Psoas muscle (tissue), 8 donors: ENCODE data around the gene TAF1C. TPM values are rescaled to one million over a fixed set of nuclear protein-coding genes. Genes with fewer than 3 reads are reported as not detected.

Experiments used
- ATAC-seq, 4 donors: fragments of 200-7000 bp; cut with Tn5 transposase; one replicate each; pipeline ENCODE4 v1.9.1; 2020; ENCODE audit warnings: moderate library complexity in 3 of 4, mild to moderate bottlenecking in 2 of 4
- DNase-seq, 2 donors: peaks; one replicate each; pipeline ENCODE4 v3.0.0-alpha.2; 2020
- H3K27ac ChIP-seq: fragments of 200-600 bp; one replicate; pipeline ENCODE4 v1.8.0; 2022
- H3K27me3 ChIP-seq, 3 donors: fragments of 200-600 bp in 1 of 3; one replicate each; pipeline versions ENCODE4 v1.6.1 to v1.8.0; 2013 to 2022; ENCODE audit warnings: low read length in 2 of 3, mild to moderate bottlenecking in 2 of 3, moderate library complexity in 1 of 3; ENCODE audit not compliant: insufficient read depth in 3 of 3
- H3K36me3 ChIP-seq, 2 donors: fragments of 200-600 bp in 1 of 2; one replicate each; pipeline versions ENCODE4 v1.6.1 to v1.8.0; 2013 to 2022; ENCODE audit warnings: low read depth in 1 of 2, mild to moderate bottlenecking in 1 of 2, moderate library complexity in 1 of 2; ENCODE audit not compliant: insufficient read depth in 1 of 2
- H3K4me1 ChIP-seq: fragments of 200-600 bp; one replicate; pipeline ENCODE4 v1.8.0; 2022
- H3K4me3 ChIP-seq: fragments of 200-600 bp; one replicate; pipeline ENCODE4 v1.8.0; 2022; ENCODE audit warnings: mild to moderate bottlenecking
- H3K9me3 ChIP-seq: fragments of 200-600 bp; one replicate; pipeline ENCODE4 v1.8.0; 2022
- WGBS, 3 donors: extraction: QIAGEN DNeasy Blood & Tissue Kit; methylation state at CpG; one replicate each; pipeline versions ENCODE4 v1.1.6 to v1.1.7; 2013; 5-methylcytosine and 5-hydroxymethylcytosine counted together
- intact Hi-C, 2 donors: fragments of 100-400 bp; cut with DNase I; formaldehyde crosslinking; loops; one replicate each; pipeline versions ENCODE4 v1.11.0 to v1.14.2; 2022
- polyA plus RNA-seq, 3 donors: library from polyadenylated mRNA; stranded (reverse); fragments of 200-250 nt; gene quantifications; one replicate each; pipeline ENCODE4 v1.2.3, GENCODE V29; 2013
- total RNA-seq, 4 donors: library from RNA; stranded (reverse); fragmentation: NEBNext Ultra II Directional in 2 of 4; extraction: Animal tissue kit (Norgen Biotek cat#: 25700) in 2 of 4; gene quantifications; one replicate each; pipeline versions ENCODE4 v1.2.1 to v1.2.4, GENCODE V29; 2021 to 2023
- TF ChIP-seq, protein P1 (sequence below): fragments of 200-600 bp; IDR thresholded peaks from one replicate; pipeline ENCODE4 v1.8.0; 2022; ENCODE audit warnings: antibody characterized with exemption
- donor health status: healthy with polysubstance abuse.
- donor health status: DM: no; HTN: no; CAD: no; lungs with moderate emphysema.
- donor health status: Bipolar disorder and iron deficiency.
- donor health status: healthy.
- donor health status: DM: yes; HTN: yes; CAD: no.
- donor health status: DM: no; HTN: no; CAD: no.
- donor health status: DM: no; HTN: no; CAD: no.
- donor health status: DM: yes; HTN: yes; CAD: no.

The TAF1C gene
- total and polyA plus RNA-seq, 7 donors = 8.3 to 24.4 (median 18.3) TPM

DNA sequence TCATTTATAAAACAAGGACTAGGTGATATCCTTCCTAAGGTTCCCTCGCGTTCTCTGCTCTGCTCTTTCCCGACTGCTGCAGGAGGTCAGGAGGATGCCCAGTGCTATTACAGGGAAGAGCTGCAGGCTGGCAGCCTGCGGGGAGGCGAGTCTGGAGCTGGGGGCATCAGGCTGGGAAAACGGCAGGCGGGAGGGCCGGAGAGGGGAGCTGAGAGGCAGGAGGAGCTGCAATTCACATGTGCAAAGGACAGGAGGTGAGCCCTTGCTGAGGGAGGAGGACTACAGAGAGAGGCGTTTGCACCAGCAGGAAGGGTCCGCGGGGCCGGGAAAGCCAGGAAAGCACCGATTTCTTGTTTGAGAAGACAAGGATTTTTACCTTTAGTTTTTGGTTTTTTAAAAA, 12.2 kb upstream of the TAF1C start:
- no peaks in the 10 kb centered on the region for H3K36me3 ChIP-seq

DNA sequence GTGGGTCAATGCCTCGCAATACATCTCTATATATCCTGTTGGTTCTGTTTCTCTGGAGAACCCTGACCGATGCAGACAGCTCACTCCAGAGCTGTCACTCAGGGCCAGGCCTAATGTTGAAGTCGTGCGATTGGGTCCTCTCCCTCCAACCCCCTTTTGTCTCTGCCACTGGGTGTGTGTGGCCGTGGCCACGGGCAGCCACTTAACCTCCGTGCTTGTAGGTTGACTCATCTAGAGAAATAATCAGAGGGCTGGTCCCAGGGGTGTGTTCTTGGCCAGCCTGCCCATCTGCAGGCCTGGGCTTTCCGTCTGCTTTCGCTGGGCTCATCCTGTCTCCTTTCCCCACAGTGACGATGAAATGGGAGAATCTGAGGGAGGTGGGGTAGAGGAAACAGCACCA, 11.5 kb upstream of the TAF1C start:
- H3K27ac ChIP-seq = no peak overlapping the region
- no peak for DNase-seq
- 59 to 75% (median 67%) methylated on average over 10 of the region's 10 CpGs for WGBS, 3 donors
- H3K4me3 ChIP-seq = no peak overlapping the region
- H3K27me3 ChIP-seq = no peaks in the 10 kb centered on the region
- H3K4me1 ChIP-seq = no peaks in the 10 kb centered on the region
- ATAC-seq = peak in 3 of 4 donors; percentile 29 to 38 (median 33)
- H3K36me3 ChIP-seq = no peaks in the 10 kb centered on the region
- TF ChIP-seq, protein P1, sequence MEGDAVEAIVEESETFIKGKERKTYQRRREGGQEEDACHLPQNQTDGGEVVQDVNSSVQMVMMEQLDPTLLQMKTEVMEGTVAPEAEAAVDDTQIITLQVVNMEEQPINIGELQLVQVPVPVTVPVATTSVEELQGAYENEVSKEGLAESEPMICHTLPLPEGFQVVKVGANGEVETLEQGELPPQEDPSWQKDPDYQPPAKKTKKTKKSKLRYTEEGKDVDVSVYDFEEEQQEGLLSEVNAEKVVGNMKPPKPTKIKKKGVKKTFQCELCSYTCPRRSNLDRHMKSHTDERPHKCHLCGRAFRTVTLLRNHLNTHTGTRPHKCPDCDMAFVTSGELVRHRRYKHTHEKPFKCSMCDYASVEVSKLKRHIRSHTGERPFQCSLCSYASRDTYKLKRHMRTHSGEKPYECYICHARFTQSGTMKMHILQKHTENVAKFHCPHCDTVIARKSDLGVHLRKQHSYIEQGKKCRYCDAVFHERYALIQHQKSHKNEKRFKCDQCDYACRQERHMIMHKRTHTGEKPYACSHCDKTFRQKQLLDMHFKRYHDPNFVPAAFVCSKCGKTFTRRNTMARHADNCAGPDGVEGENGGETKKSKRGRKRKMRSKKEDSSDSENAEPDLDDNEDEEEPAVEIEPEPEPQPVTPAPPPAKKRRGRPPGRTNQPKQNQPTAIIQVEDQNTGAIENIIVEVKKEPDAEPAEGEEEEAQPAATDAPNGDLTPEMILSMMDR = no peak
- H3K9me3 ChIP-seq = no peaks in the 10 kb centered on the region
- intact Hi-C loops = no loop called here

More for the DNA sequence above, 12.2 kb upstream of the TAF1C start:
- WGBS, 3 donors = 58 to 69% (median 67%) methylated on average over 13 of the region's 13 CpGs
- H3K4me1 ChIP-seq = no peaks in the 10 kb centered on the region
- intact Hi-C loops = no loop called here
- no peaks in the 10 kb centered on the region for H3K9me3 ChIP-seq
- no peak overlapping the region for H3K4me3 ChIP-seq
- no peak overlapping the region for H3K27ac ChIP-seq
- TF ChIP-seq, protein P1 = no peak
- ATAC-seq (no peak), DNase-seq (no peak)
- H3K27me3 ChIP-seq = no peaks in the 10 kb centered on the region

DNA sequence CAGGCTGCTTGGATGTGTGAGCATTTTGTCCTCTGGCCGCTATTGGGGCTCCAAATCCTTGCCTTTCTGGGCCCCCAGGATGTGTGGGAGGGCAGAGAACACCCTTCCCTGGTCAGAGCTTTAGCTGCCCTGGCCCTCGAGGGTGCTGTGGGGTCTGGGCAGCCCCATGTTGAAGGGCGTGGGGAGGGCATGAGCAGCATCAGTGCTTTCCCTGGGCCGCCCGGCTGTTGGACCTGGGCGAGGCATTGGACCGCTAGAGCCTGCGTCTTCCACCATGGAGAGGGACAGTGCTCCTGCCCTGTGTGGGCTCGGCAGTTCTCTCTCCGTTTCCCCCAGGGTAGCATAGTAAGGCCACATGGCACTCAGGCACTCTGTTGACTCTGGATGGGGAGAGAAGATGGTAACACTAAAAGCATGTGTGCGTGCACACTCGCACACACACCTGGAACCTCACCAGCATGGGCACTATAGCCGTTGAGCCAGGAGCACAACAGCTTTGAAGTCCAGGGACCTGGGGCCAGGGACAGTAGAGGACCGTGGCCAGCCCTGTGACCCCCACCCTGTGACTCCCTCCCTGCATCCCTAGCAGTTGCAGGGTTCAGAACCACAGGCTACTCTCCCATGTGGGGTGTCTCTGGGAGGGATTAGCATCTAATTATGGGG, 10.7 kb upstream of the TAF1C start:
- no peak overlapping the region for H3K4me3 ChIP-seq
- 91 to 94% (median 93%) methylated on average over 14 of the region's 14 CpGs for WGBS, 3 donors
- intact Hi-C loops = no loop called here
- H3K36me3 ChIP-seq = no peaks in the 10 kb centered on the region
- H3K4me1 ChIP-seq = no peaks in the 10 kb centered on the region
- DNase-seq = no peak
- no peak for ATAC-seq
- H3K27ac ChIP-seq = no peak overlapping the region
- H3K9me3 ChIP-seq = no peaks in the 10 kb centered on the region
- TF ChIP-seq, protein P1 = no peak
- H3K27me3 ChIP-seq = no peaks in the 10 kb centered on the region

DNA sequence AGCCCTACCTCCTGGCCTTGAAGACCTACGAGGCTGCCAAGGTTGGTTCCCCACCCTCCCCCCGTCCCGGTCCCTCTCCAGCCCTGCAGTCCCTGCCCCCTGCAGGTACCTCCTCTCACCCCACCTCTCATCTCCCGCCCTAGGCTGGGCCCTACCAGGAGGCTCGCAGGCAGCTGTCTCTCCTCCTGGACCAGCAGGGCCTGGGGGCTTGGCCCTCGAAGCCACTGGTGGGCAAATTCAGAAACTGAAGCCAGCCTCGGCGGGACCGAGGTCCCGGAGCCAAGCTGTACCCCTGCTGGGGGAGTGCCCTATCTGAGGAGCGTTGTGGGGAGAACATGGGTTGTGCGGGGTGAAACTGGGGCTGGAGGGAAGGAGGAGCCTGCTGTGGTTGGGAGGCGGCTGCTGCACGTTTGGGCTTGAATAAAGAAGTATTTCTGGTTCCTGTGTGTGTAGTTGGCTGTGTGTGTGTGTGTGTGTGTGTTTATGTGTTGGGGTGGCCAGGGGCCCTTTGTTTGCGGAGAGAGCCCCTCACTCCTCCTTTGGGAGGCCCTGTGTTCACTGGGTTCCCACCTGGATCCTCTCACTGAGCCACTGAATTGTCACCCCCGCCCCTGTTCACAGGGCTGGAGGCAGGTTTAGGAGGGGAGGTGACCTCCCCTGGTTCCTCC, 10.0 kb upstream of the TAF1C start:
- Histone ChIP-seq H3K27ac (no peak overlapping the region), H3K4me1 (no peaks in the 10 kb centered on the region), H3K27me3 (no peaks in the 10 kb centered on the region), H3K36me3 (no peaks in the 10 kb centered on the region), H3K4me3 (no peak overlapping the region), H3K9me3 (no peaks in the 10 kb centered on the region)
- TF ChIP-seq, protein P1 = no peak
- WGBS, 3 donors = 68 to 82% (median 79%) methylated on average over 13 to 16 of the region's 16 CpGs
- no peak for ATAC-seq
- no peak for DNase-seq
- intact Hi-C loops = no loop called here
